Right lobe of liver (tissue), 4 donors: ENCODE data around the gene ATP6V1C2.

Experiments used
- POLR2A ChIP-seq: fragments of 450-650 bp; IDR thresholded peaks from one replicate; pipeline ENCODE4 v1.6.1; 2017; ENCODE audit warnings: antibody characterized with exemption, mild to moderate bottlenecking
- TF ChIP-seq, protein P1 (sequence below), 4 donors: fragments of 200-600 bp in 3 of 4; fragments of 450-650 bp in 1 of 4; IDR thresholded peaks; one replicate each; pipeline versions ENCODE4 v1.5.1 to v1.8.0; 2016 to 2022; ENCODE audit warnings: antibody characterized with exemption in 4 of 4, mild to moderate bottlenecking in 2 of 4
- donor health status: DM: no; HTN: no; CAD: no.
- donor health status: DM: no; HTN: no; CAD: no.
- donor health status: DM: no; HTN: yes; CAD: no.

DNA sequence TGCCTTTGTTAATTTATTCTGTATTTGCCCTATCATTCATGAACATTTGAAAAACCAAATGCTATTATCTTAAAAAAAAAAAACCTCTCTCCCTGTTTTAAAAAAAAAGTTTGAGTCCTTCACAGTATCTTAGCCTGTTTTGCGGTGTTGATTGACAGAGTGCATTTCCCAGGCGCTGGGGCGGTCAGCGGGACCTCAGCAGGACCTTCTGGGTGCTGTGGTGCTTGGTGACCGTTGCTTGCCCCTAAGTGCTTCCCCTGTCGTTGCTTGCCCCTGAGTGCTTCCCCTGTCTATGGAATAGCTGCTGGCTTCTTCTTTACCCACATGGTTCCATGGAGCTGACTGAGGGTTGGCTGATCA, 12.1 kb downstream of the ATP6V1C2 start:
- TF ChIP-seq, protein P1, sequence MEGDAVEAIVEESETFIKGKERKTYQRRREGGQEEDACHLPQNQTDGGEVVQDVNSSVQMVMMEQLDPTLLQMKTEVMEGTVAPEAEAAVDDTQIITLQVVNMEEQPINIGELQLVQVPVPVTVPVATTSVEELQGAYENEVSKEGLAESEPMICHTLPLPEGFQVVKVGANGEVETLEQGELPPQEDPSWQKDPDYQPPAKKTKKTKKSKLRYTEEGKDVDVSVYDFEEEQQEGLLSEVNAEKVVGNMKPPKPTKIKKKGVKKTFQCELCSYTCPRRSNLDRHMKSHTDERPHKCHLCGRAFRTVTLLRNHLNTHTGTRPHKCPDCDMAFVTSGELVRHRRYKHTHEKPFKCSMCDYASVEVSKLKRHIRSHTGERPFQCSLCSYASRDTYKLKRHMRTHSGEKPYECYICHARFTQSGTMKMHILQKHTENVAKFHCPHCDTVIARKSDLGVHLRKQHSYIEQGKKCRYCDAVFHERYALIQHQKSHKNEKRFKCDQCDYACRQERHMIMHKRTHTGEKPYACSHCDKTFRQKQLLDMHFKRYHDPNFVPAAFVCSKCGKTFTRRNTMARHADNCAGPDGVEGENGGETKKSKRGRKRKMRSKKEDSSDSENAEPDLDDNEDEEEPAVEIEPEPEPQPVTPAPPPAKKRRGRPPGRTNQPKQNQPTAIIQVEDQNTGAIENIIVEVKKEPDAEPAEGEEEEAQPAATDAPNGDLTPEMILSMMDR (IDR thresholded peaks at IDR 0.05) = no peak
- no peak for TF ChIP-seq POLR2A
